Measurements from ENCODE around the gene LYRM2. TPM values are rescaled to one million over a fixed set of nuclear protein-coding genes. Genes with fewer than 3 reads are reported as not detected.

Gene LYRM2
- total RNA-seq, 1 donor from 2014 or later, result 41.9 TPM

GRCh38 chr6:89615882-89616281, 22.7 kb downstream of the LYRM2 start:
- Mint-ChIP-seq H3K36me3 (ENCODE audit: low read depth) (no peaks in the 10 kb centered on the region), H3K27me3 (no peaks in the 10 kb centered on the region), H3K9me3 (no peaks in the 10 kb centered on the region), H3K27ac (no peak overlapping the region), H3K4me1 (no peaks in the 10 kb centered on the region), H3K4me3 (no peak overlapping the region)
- ChIA-PET POLR2A (no interaction called here), CTCF (no interaction called here)
- no peak for ATAC-seq (ENCODE audit: low read depth)
- DNase-seq, result no peak
- intact Hi-C loops (cut with micrococcal nuclease), result no loop called here
- no peak for TF ChIP-seq CTCF (IDR thresholded peaks at IDR 0.05)

GRCh38 chr6:89613790-89614189, 24.8 kb downstream of the LYRM2 start:
- DNase-seq (no peak), ATAC-seq (ENCODE audit: low read depth) (no peak)
- no peaks in the 10 kb centered on the region for H3K4me1 Mint-ChIP-seq
- H3K36me3 Mint-ChIP-seq (ENCODE audit: low read depth), result no peaks in the 10 kb centered on the region
- H3K4me3 Mint-ChIP-seq, result no peak overlapping the region
- CTCF ChIA-PET, result interaction anchor here (1.4 to 3.4 kb wide), 4 partner anchors 34 to 631 kb away, joined by 3 to 18 read pairs (median 12); no protein-coding TSS in a partner anchor
- no peaks in the 10 kb centered on the region for H3K9me3 Mint-ChIP-seq
- H3K27me3 Mint-ChIP-seq, result no peaks in the 10 kb centered on the region
- POLR2A ChIA-PET, result no interaction called here
- intact Hi-C loops (cut with micrococcal nuclease), result no loop called here
- no peak overlapping the region for H3K27ac Mint-ChIP-seq
- no peak for TF ChIP-seq CTCF (IDR thresholded peaks at IDR 0.05)

- Mint-ChIP-seq H3K4me1 (no peaks in the 10 kb centered on the region), H3K27me3 (no peaks in the 10 kb centered on the region), H3K27ac (no peak overlapping the region), H3K9me3 (no peaks in the 10 kb centered on the region), H3K36me3 (ENCODE audit: low read depth) (no peaks in the 10 kb centered on the region), H3K4me3 (no peak overlapping the region)
- no peak for TF ChIP-seq CTCF (IDR thresholded peaks at IDR 0.05)
- DNase-seq (no peak), ATAC-seq (ENCODE audit: low read depth) (no peak)
- ChIA-PET POLR2A (no interaction called here), CTCF (interaction anchor here (0.9 to 3.4 kb wide), 6 partner anchors 167 to 629 kb away, joined by 3 to 21 read pairs (median 8); no protein-coding TSS in a partner anchor)
- intact Hi-C loops (cut with micrococcal nuclease), result no loop called here
These were observed 26.4 kb downstream of the LYRM2 start for GRCh38 chr6:89612121-89612520.

GRCh38 chr6:89611666-89612065, 26.9 kb downstream of the LYRM2 start:
- Mint-ChIP-seq H3K9me3 (no peaks in the 10 kb centered on the region), H3K36me3 (ENCODE audit: low read depth) (no peaks in the 10 kb centered on the region), H3K4me3 (no peak overlapping the region), H3K27ac (no peak overlapping the region), H3K27me3 (no peaks in the 10 kb centered on the region), H3K4me1 (no peaks in the 10 kb centered on the region)
- TF ChIP-seq CTCF (IDR thresholded peaks at IDR 0.05), result no peak
- no peak for DNase-seq
- intact Hi-C loops (cut with micrococcal nuclease), result loop anchor here (2.0 kb wide), 1 partner anchor 489 kb away; no protein-coding TSS in a partner anchor
- CTCF ChIA-PET, result interaction anchor here (2.3 to 4.6 kb wide), 4 partner anchors 174 to 629 kb away, joined by 13 to 38 read pairs (median 17); no protein-coding TSS in a partner anchor
- POLR2A ChIA-PET, result no interaction called here
- no peak for ATAC-seq (ENCODE audit: low read depth)

GRCh38 chr6:89610149-89610642, 28.4 kb downstream of the LYRM2 start:
- H3K4me3 Mint-ChIP-seq, result no peak overlapping the region
- H3K4me1 Mint-ChIP-seq, result no peaks in the 10 kb centered on the region
- H3K9me3 Mint-ChIP-seq, result no peaks in the 10 kb centered on the region
- ChIA-PET CTCF (interaction anchor here (0.7 to 4.6 kb wide), 10 partner anchors 12 to 627 kb away, joined by 3 to 38 read pairs (median 12); no protein-coding TSS in a partner anchor), POLR2A (interaction anchor here (1.8 kb wide), 1 partner anchor 28 kb away, joined by 5 read pairs; the partner anchor contains the start of gene LYRM2)
- no peaks in the 10 kb centered on the region for H3K36me3 Mint-ChIP-seq (ENCODE audit: low read depth)
- TF ChIP-seq CTCF (IDR thresholded peaks at IDR 0.05), result peak; percentile 57
- DNase-seq (peak; percentile 67), ATAC-seq (ENCODE audit: low read depth) (peak; percentile 81)
- no peak overlapping the region for H3K27ac Mint-ChIP-seq
- no peaks in the 10 kb centered on the region for H3K27me3 Mint-ChIP-seq
- intact Hi-C loops (cut with micrococcal nuclease), result loop anchor here (1.0 to 2.0 kb wide), 6 partner anchors 28 to 628 kb away; partner anchors contain the start of genes ANKRD6 and LYRM2
